ENCODE data around the gene CPS1.

GRCh38 chr2:210667711-210668110 lies 111.3 kb downstream of the CPS1 start:
- TF ChIP-seq CTCF (IDR thresholded peaks at IDR 0.05) (no peak), POLR2AphosphoS5 (IDR thresholded peaks at IDR 0.05) (no peak), POLR2A (IDR thresholded peaks at IDR 0.05) (no peak)

Data from upper lobe of left lung (tissue), 4 donors.